ENCODE results near the gene BCDIN3D. TPM values are rescaled to one million over a fixed set of nuclear protein-coding genes. Genes with fewer than 3 reads are reported as not detected.

Gene BCDIN3D
- total and polyA plus RNA-seq, 2 donors (not counting 3 experiments of a cell fraction or from before 2014, with no cell fraction given): 1.8 to 3.1 TPM

DNA sequence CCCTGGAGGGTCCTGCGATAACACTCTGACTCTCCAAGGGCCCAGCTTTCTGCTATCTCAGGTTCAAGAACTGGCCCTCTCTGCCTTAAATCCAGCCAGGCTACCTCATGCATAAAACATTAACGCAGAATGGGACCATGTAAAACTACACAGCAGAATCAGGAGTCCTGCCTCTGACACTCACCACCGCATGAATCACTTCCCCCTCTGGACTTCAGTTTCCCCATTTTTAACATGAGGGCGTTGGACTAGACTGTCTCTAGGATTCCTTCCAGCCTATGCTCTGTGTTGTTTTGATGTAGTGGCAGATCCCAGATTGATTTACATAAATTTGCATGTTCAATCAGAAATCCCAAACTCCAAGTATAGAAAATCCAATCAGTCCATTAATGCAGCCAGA, 18.0 kb downstream of the BCDIN3D start:
- dilution Hi-C loops (cut with MboI; ENCODE audit: extremely low pct_ligation_motif_present, low sequenced_read_pairs) (no loop called here), intact Hi-C loops (cut with micrococcal nuclease) (loop anchor here (5.0 kb wide), 1 partner anchor 188 kb away; no protein-coding TSS in a partner anchor)
- Histone ChIP-seq H3K9me3 (replicated peaks; ENCODE audit: control insufficient read depth, insufficient read depth, low read length) (no peaks in the 10 kb centered on the region), H2AFZ (ENCODE audit: low read depth, low read length) (no peak overlapping the region), H3K79me2 (ENCODE audit: control insufficient read depth, insufficient read depth, low read length) (peaks cover 61% of the 10 kb centered on the region), H3K27me3 (ENCODE audit: control insufficient read depth in 2 of 2, insufficient read depth in 2 of 2, low read length in 2 of 2) (no peaks in the 10 kb centered on the region), H3K4me3 (replicated peaks in 1 of 3; ENCODE audit: insufficient read depth in 1 of 3, low read depth in 1 of 3, low read length in 3 of 3) (no peak overlapping the region), H4K20me1 (replicated peaks; ENCODE audit: control insufficient read depth, extremely low read depth, insufficient read depth, low read length) (no peaks in the 10 kb centered on the region), H3K4me2 (ENCODE audit: insufficient read depth, low read length) (peak overlapping the region; percentile 26), H3K9ac (replicated peaks; ENCODE audit: extremely low read depth, insufficient read depth, low read length) (no peak overlapping the region), H3K27ac (ENCODE audit: insufficient read depth, low read depth, low read length) (peak overlapping the region; percentile 72), H3K36me3 (ENCODE audit: control insufficient read depth in 2 of 2, extremely low read depth in 1 of 2, insufficient read depth in 2 of 2, low read length in 2 of 2) (peaks cover 0 to 4% of the 10 kb centered on the region in 2 experiments), H3K9me1 (replicated peaks; ENCODE audit: control insufficient read depth, extremely low read depth, insufficient read depth, low read length) (no peaks in the 10 kb centered on the region), H3K4me1 (ENCODE audit: control insufficient read depth, extremely low read depth, insufficient read depth, low read length) (peaks cover 54% of the 10 kb centered on the region)
- BruUV-seq (replicated peaks): no TSS peak
- ChIA-PET POLR2A (interaction anchor here (0.6 to 0.8 kb wide), 2 partner anchors 84 to 693 kb away, joined by 3 read pairs; partner anchors contain the start of genes TMBIM6 and TUBA1B), CTCF (interaction anchor here (2.6 to 6.1 kb wide), 2 partner anchors 14 to 20 kb away, joined by 8 to 53 read pairs; no protein-coding TSS in a partner anchor)
- no peak for TF ChIP-seq POLR2AphosphoS5 (IDR thresholded peaks at IDR 0.05; ENCODE audit: insufficient read depth, low read depth, low read length)
- TF ChIP-seq POLR2A (IDR thresholded peaks at IDR 0.05; ENCODE audit: low read depth, low read length): no peak
- TF ChIP-seq, protein P1, sequence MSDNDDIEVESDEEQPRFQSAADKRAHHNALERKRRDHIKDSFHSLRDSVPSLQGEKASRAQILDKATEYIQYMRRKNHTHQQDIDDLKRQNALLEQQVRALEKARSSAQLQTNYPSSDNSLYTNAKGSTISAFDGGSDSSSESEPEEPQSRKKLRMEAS (IDR thresholded peaks at IDR 0.05; ENCODE audit: insufficient read depth, insufficient read length): no peak
- TF ChIP-seq GATA2 (IDR thresholded peaks at IDR 0.05; ENCODE audit: insufficient read depth, insufficient read length, low read depth, low read length): no peak
- TF ChIP-seq EZH2 (IDR thresholded peaks at IDR 0.05; ENCODE audit: borderline replicate concordance, low read depth, low read length, severe bottlenecking): no peak
- peak; percentile 45 for TF ChIP-seq JUN (IDR thresholded peaks at IDR 0.05; ENCODE audit: borderline replicate concordance, insufficient read depth, insufficient read length, low read depth)
- no peak for TF ChIP-seq MYC (IDR thresholded peaks at IDR 0.05; ENCODE audit: low read depth, low read length)
- TF ChIP-seq, protein P2, sequence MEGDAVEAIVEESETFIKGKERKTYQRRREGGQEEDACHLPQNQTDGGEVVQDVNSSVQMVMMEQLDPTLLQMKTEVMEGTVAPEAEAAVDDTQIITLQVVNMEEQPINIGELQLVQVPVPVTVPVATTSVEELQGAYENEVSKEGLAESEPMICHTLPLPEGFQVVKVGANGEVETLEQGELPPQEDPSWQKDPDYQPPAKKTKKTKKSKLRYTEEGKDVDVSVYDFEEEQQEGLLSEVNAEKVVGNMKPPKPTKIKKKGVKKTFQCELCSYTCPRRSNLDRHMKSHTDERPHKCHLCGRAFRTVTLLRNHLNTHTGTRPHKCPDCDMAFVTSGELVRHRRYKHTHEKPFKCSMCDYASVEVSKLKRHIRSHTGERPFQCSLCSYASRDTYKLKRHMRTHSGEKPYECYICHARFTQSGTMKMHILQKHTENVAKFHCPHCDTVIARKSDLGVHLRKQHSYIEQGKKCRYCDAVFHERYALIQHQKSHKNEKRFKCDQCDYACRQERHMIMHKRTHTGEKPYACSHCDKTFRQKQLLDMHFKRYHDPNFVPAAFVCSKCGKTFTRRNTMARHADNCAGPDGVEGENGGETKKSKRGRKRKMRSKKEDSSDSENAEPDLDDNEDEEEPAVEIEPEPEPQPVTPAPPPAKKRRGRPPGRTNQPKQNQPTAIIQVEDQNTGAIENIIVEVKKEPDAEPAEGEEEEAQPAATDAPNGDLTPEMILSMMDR (IDR thresholded peaks at IDR 0.05; ENCODE audit: extremely low read depth in 1 of 2, insufficient read depth in 1 of 2, low read depth in 1 of 2, low read length in 2 of 2): no peak
- peak; percentile 70 for TF ChIP-seq FOS (IDR thresholded peaks at IDR 0.05; ENCODE audit: borderline replicate concordance, insufficient read depth, low read length)
- FAIRE-seq (peak; percentile 99), DNase-seq (ENCODE audit: low read depth, low spot score) (peak; percentile 33)
